Stimulated activated CD4-positive, alpha-beta T cell treated with anti-CD3 and anti-CD28 coated beads, Interleukin-2, amount 100 ng/mL, for 4 hours (primary cell): ENCODE results near the gene OR51F1.
"Not testable (repeated sequence)": the region's sequence is repeated elsewhere in the genome, so short reads cannot be mapped to it uniquely, and the experiment has no call there.

Experiments
- DNase-seq: peaks from one replicate; pipeline ENCODE4 v3.0.0-alpha.2; 2020; ENCODE audit warnings: low read depth

OR51F1 gene

GRCh38 chr11:4769838-4770237 lies at the start of gene OR51F1:
TSS of gene OR51F1 (minus strand) at chr11:4769938. CDS start at chr11:4769938, 0 bp downstream.
- DNase-seq = no peak

GRCh38 chr11:4809246-4809645 lies 39.5 kb upstream of the OR51F1 start:
- no peak for DNase-seq

- no peak for DNase-seq
Observed at GRCh38 chr11:4808476-4808875, 38.7 kb upstream of the OR51F1 start.

- no peak for DNase-seq
Observed at GRCh38 chr11:4804280-4804679, 34.5 kb upstream of the OR51F1 start, which contains the start of gene OR52R1. TSS of gene OR52R1 (minus strand) at chr11:4804380. CDS start at chr11:4804380, 0 bp downstream.

GRCh38 chr11:4801316-4801715 lies 31.6 kb upstream of the OR51F1 start:
- DNase-seq = not testable (repeated sequence)

GRCh38 chr11:4798427-4799183 lies 28.9 kb upstream of the OR51F1 start:
- DNase-seq = no peak

GRCh38 chr11:4797206-4797605 lies 27.5 kb upstream of the OR51F1 start:
- no peak for DNase-seq

- no peak for DNase-seq
Observed at GRCh38 chr11:4782454-4782853, 12.7 kb upstream of the OR51F1 start.

- DNase-seq = no peak
Observed at GRCh38 chr11:4768094-4768493, 1.6 kb downstream of the OR51F1 start.

GRCh38 chr11:4766420-4767043 lies 3.2 kb downstream of the OR51F1 start:
- no peak for DNase-seq

- no peak for DNase-seq
Observed at GRCh38 chr11:4763096-4763495, 6.6 kb downstream of the OR51F1 start.

GRCh38 chr11:4751201-4751600 lies 18.5 kb downstream of the OR51F1 start:
- no peak for DNase-seq

GRCh38 chr11:4748438-4748837 lies 21.3 kb downstream of the OR51F1 start:
- no peak for DNase-seq

GRCh38 chr11:4740735-4741134 lies 29.0 kb downstream of the OR51F1 start:
- no peak for DNase-seq

- no peak for DNase-seq
Observed at GRCh38 chr11:4727171-4727570, 42.6 kb downstream of the OR51F1 start.

GRCh38 chr11:4722616-4723534 lies 46.9 kb downstream of the OR51F1 start:
- DNase-seq = not testable (repeated sequence)
